Measurements from ENCODE around the gene PIGB.

DNA sequence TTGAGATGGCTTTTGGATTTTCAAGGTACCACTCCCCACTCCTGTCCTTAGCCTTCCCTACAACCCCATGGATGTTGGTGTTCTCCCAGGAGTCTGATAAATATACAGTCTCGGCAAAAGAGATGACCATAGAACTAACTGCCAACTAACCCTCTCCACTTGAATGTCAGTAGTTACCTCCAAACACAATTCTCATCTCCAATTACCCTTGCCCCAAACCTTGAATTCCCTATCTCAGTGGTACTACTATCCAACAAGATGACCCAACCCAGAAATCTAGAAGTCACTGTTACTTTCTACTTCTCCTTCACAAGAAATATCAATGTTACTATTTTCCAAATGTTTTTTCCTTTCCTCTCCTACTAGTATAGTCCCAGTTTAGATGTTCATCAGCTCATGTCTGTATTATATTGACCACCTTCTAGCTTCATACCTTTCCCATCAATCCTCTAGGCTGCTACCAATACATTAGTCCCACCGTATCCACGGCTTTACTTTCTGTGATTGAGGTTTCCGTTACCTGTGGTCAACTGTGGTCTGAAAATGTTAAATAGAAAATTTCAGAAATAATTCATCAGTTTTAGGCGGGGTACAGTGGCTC lies 38.1 kb downstream of the PIGB start:
- TF ChIP-seq, protein P1, sequence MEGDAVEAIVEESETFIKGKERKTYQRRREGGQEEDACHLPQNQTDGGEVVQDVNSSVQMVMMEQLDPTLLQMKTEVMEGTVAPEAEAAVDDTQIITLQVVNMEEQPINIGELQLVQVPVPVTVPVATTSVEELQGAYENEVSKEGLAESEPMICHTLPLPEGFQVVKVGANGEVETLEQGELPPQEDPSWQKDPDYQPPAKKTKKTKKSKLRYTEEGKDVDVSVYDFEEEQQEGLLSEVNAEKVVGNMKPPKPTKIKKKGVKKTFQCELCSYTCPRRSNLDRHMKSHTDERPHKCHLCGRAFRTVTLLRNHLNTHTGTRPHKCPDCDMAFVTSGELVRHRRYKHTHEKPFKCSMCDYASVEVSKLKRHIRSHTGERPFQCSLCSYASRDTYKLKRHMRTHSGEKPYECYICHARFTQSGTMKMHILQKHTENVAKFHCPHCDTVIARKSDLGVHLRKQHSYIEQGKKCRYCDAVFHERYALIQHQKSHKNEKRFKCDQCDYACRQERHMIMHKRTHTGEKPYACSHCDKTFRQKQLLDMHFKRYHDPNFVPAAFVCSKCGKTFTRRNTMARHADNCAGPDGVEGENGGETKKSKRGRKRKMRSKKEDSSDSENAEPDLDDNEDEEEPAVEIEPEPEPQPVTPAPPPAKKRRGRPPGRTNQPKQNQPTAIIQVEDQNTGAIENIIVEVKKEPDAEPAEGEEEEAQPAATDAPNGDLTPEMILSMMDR (IDR thresholded peaks at IDR 0.05) = no peak
- TF ChIP-seq POLR2A (IDR thresholded peaks at IDR 0.05) = no peak

All from uterus (tissue), 2 donors.